OCI-LY3 (cell line): ENCODE results near the gene CASP4.

ENCODE experiments used
- H2AFZ ChIP-seq: fragments of 200-600, 300-600 bp; shearing (Covaris generic); 2 replicates; pipeline ENCODE4 v1.6.0; 2014; ENCODE audit warnings: antibody characterized with exemption, low read depth, low read length
- H3K27ac ChIP-seq: fragments of 200-600, 300-600 bp; sonication (generic); 2 replicates; pipeline ENCODE4 v1.5.1; 2014; ENCODE audit warnings: mild to moderate bottlenecking, low read length, moderate library complexity, mixed read lengths
- H3K27me3 ChIP-seq: fragments of 200-600, 300-600 bp; sonication (generic); 2 replicates; pipeline ENCODE4 v1.6.1; 2014; ENCODE audit warnings: low read depth, low read length, mixed read lengths
- H3K36me3 ChIP-seq: fragments of 200-600, 300-600 bp; sonication (generic); replicated peaks from 2 replicates; pipeline ENCODE3; 2014; ENCODE audit warnings: low read depth, low read length, mixed read lengths
- H3K4me1 ChIP-seq: fragments of 300-600, 200-600 bp; sonication (generic); 2 replicates; pipeline ENCODE4 v1.6.1; 2014; ENCODE audit warnings: low read length, mixed read lengths
- H3K4me2 ChIP-seq: fragments of 200-600, 300-600 bp; sonication (generic); 2 replicates; pipeline ENCODE4 v1.6.1; 2014; ENCODE audit warnings: low read length, mixed read lengths
- H3K4me3 ChIP-seq: fragments of 300-600, 200-600 bp; sonication (generic); 2 replicates; pipeline ENCODE4 v1.5.1; 2014; ENCODE audit warnings: antibody characterized with exemption, mild to moderate bottlenecking, low read length, moderate library complexity
- H3K79me2 ChIP-seq: fragments of 300-600, 200-600 bp; shearing (Covaris generic); 2 replicates; pipeline ENCODE4 v1.6.1; 2014; ENCODE audit warnings: mild to moderate bottlenecking, low read length, mixed read lengths
- H3K9ac ChIP-seq: fragments of 300-600, 200-600 bp; shearing (Covaris generic); 2 replicates; pipeline ENCODE4 v1.6.0; 2014; ENCODE audit warnings: mild to moderate bottlenecking, low read length, moderate library complexity
- H3K9me3 ChIP-seq: fragments of 200-600, 300-600 bp; shearing (Covaris generic); 2 replicates; pipeline ENCODE4 v1.6.1; 2014; ENCODE audit warnings: low read length, mixed read lengths; ENCODE audit not compliant: insufficient read depth
- H4K20me1 ChIP-seq: fragments of 200-600, 300-600 bp; sonication (generic); 2 replicates; pipeline ENCODE4 v1.6.1; 2016; ENCODE audit warnings: low read length, mixed read lengths; ENCODE audit not compliant: insufficient read depth
- EZH2phosphoT487 ChIP-seq: fragments of 200-600 bp; shearing (Covaris generic); IDR thresholded peaks from 2 replicates; pipeline ENCODE4 v1.6.1; 2018; ENCODE audit warnings: antibody characterized with exemption, mixed run types, low read depth
- TF ChIP-seq, protein P1 (sequence below): fragments of 200-600, 300-600 bp; sonication (generic); IDR thresholded peaks from 2 replicates; pipeline ENCODE4 v1.5.1; 2014; ENCODE audit warnings: antibody characterized with exemption, low read length, low read depth

The CASP4 gene

DNA sequence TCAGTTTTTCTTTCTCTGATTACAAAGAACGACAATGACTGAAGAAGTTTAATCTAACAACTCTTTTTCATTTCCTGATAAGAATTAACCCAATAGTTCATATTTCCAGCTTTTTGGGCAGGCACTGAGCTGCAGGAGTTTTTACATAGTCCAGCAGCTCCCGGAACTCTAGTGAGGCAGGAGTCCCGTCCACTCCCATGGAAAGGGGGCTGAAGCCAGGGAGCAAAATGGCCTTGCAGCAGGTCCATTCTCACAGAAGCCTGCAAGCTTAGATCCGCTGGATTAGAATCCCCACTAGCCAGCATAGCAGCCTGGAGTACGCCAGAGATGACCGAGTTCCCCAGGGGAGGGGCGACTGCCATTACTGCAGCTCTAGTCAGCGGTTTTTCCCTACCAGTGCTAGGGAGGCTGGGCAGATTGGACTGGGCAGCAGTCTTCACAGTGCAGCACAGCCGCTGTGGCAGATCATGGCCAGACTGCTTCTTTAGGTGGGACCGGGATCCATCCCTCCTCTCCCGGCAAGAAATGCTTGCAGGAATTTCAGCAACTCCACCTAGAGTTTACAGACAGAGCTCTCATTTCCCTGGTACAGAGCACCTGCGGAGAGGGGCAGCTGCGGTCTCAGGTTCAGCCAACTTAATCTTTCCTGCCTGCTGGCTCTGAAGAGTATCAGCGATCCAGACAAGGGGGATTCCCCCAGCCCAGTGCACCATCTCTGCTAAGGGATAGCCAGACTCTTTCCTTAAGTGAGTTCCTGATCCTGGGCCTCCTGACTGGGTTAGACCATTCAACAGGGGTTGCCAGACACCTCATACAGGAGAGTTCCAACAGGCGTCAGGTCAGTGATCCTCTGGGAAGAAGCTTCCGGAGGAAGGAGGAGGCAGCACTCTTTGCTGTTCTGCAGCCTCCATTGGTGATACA is 742 bp upstream of the CASP4 start:
- Histone ChIP-seq H3K36me3 (no peaks in the 10 kb centered on the region), H4K20me1 (no peaks in the 10 kb centered on the region), H3K9ac (no peak overlapping the region), H2AFZ (peak overlapping the region; percentile 86; the same call in 1 of the 2 replicates), H3K79me2 (no peaks in the 10 kb centered on the region), H3K27me3 (no peaks in the 10 kb centered on the region), H3K27ac (no peak overlapping the region), H3K4me1 (peaks cover 11% of the 10 kb centered on the region; the same call in 1 of the 2 replicates), H3K4me3 (peak overlapping the region; percentile 75; the same call in 1 of the 2 replicates), H3K9me3 (no peaks in the 10 kb centered on the region), H3K4me2 (peak overlapping the region; percentile 66)
- TF ChIP-seq, protein P1, sequence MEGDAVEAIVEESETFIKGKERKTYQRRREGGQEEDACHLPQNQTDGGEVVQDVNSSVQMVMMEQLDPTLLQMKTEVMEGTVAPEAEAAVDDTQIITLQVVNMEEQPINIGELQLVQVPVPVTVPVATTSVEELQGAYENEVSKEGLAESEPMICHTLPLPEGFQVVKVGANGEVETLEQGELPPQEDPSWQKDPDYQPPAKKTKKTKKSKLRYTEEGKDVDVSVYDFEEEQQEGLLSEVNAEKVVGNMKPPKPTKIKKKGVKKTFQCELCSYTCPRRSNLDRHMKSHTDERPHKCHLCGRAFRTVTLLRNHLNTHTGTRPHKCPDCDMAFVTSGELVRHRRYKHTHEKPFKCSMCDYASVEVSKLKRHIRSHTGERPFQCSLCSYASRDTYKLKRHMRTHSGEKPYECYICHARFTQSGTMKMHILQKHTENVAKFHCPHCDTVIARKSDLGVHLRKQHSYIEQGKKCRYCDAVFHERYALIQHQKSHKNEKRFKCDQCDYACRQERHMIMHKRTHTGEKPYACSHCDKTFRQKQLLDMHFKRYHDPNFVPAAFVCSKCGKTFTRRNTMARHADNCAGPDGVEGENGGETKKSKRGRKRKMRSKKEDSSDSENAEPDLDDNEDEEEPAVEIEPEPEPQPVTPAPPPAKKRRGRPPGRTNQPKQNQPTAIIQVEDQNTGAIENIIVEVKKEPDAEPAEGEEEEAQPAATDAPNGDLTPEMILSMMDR, result no peak
- no peak for TF ChIP-seq EZH2phosphoT487

DNA sequence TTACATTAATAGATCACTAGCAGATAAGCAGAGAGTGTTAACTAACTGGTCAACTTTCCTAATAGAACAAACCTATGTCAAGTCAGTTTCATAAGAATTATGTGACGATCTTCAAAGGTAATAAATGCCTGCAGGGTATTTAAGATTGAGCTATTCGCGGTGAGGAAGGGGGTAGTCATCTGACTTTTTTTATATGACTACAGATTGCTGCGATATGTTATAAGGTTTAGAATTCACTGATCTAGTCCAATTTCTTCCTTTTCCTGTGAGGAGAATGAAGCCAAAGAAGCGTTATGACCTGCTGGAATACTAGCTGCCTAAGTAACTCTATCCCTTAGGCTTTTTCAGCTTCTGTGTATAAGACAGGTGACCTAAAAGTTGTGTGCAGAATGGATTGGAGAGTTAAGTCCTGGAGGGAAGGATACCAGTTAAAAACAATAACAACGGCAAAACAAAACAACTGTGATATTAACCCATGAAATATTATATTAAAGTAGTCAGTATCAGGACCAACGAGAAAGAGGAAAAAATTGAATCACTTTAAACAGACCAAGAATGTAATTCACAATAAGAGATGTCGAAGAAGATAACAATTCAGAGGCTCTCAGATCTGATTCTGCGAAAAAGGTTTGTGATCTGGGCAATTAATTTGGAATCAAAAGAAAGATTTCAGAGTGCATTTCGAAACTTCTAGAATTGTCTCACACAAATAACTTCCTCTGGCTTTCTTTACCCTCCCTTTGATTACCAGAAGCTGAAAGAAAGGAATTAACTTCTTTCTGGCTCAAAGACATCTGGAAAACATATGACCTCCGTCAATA is 630 bp downstream of the CASP4 start:
- Histone ChIP-seq H3K4me1 (peaks cover 11% of the 10 kb centered on the region; the same call in 1 of the 2 replicates), H4K20me1 (no peaks in the 10 kb centered on the region), H3K36me3 (no peaks in the 10 kb centered on the region), H3K4me2 (peak overlapping the region; percentile 66), H3K27ac (no peak overlapping the region), H3K9ac (peak overlapping the region; percentile 26), H3K9me3 (no peaks in the 10 kb centered on the region), H3K79me2 (no peaks in the 10 kb centered on the region), H3K4me3 (peak overlapping the region; percentile 75), H2AFZ (peak overlapping the region; percentile 86), H3K27me3 (no peaks in the 10 kb centered on the region)
- TF ChIP-seq, protein P1, result no peak
- no peak for TF ChIP-seq EZH2phosphoT487

DNA sequence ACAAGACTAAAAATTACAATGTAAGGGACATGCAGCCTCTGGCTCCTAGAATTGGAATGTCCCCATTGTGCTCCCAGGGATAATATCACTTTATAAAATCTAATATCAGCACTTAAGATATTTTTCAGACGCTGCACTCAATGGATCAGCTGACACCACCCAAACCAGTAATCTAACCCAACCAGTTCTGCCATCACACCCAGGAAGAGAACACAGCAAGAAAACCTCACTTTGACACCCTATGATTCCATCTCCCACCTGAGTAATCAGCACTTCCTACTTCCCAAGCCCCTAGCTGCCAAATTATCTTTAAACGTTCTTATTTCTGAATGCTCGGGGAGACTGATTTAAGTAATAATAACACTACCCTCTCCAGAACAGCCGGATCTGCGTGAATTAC is 2.6 kb downstream of the CASP4 start:
- Histone ChIP-seq H3K4me3 (no peak overlapping the region), H3K27me3 (no peaks in the 10 kb centered on the region), H3K27ac (no peak overlapping the region), H3K79me2 (no peaks in the 10 kb centered on the region), H3K9ac (no peak overlapping the region), H3K36me3 (no peaks in the 10 kb centered on the region), H4K20me1 (no peaks in the 10 kb centered on the region), H3K9me3 (no peaks in the 10 kb centered on the region), H3K4me2 (no peak overlapping the region), H2AFZ (no peak overlapping the region), H3K4me1 (peaks cover 11% of the 10 kb centered on the region; the same call in 1 of the 2 replicates)
- no peak for TF ChIP-seq EZH2phosphoT487
- TF ChIP-seq, protein P1, result no peak

DNA sequence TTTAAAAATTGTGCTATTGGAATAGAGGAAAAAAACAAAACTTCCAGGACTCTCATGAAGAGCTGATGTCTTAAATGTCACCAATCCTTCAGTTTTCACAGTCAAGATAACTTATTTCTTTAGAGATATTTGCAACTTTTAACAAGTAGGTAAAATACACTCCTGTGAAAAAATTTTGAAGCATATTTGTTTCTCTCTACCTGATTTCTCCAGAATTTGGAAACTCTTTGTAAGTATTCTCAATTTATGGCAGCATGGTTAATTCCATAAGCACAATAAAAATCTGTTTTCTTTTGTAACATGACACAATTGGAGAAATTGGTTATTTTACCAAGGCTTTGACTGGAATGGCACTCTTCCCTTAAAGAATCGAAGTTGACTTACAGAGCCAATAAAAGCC is 4.1 kb downstream of the CASP4 start:
- no peaks in the 10 kb centered on the region for H3K27me3 ChIP-seq
- no peak for TF ChIP-seq EZH2phosphoT487
- TF ChIP-seq, protein P1, result no peak
- no peak overlapping the region for H3K4me2 ChIP-seq
- no peaks in the 10 kb centered on the region for H3K9me3 ChIP-seq
- H3K9ac ChIP-seq, result no peak overlapping the region
- H3K36me3 ChIP-seq, result no peaks in the 10 kb centered on the region
- no peaks in the 10 kb centered on the region for H4K20me1 ChIP-seq
- no peak overlapping the region for H2AFZ ChIP-seq
- no peaks in the 10 kb centered on the region for H3K79me2 ChIP-seq
- no peak overlapping the region for H3K27ac ChIP-seq
- no peak overlapping the region for H3K4me3 ChIP-seq
- peaks cover 11% of the 10 kb centered on the region; the same call in 1 of the 2 replicates for H3K4me1 ChIP-seq
